Neural progenitor cell (in vitro differentiated cells): ENCODE measurements around the gene TRAPPC10. TPM values are rescaled to one million over a fixed set of nuclear protein-coding genes. Genes with fewer than 3 reads are reported as not detected.
"Not testable (repeated sequence)": the region's sequence is repeated elsewhere in the genome, so short reads cannot be mapped to it uniquely, and the experiment has no call there.

Experiments
- DNase-seq: peaks from one replicate; pipeline ENCODE4 v3.0.0-alpha.2; 2016; ENCODE audit warnings: low spot score
- H2AFZ ChIP-seq: fragments of 200-600 bp; sonication (generic); replicated peaks from 2 replicates; pipeline ENCODE4 v1.6.1; 2016; ENCODE audit warnings: antibody characterized with exemption
- H3F3A ChIP-seq: fragments of 200-600 bp; sonication (generic); 2 replicates; pipeline ENCODE4 v1.6.1; 2016; ENCODE audit warnings: antibody characterized with exemption, low read depth
- H3K27ac ChIP-seq: fragments of 200-600 bp; sonication (generic); 2 replicates; pipeline ENCODE4 v1.5.1; 2016; ENCODE audit warnings: mild to moderate bottlenecking
- H3K27me3 ChIP-seq: fragments of 200-600 bp; sonication (generic); 2 replicates; pipeline ENCODE4 v1.6.1; 2016; ENCODE audit warnings: mild to moderate bottlenecking, moderate library complexity
- H3K36me3 ChIP-seq: fragments of 200-600 bp; sonication (generic); 2 replicates; pipeline ENCODE4 v1.5.1; 2016
- H3K4me1 ChIP-seq: fragments of 200-600 bp; sonication (generic); 2 replicates; pipeline ENCODE4 v1.6.1; 2016; ENCODE audit warnings: mixed run types
- H3K4me2 ChIP-seq: fragments of 200-600 bp; sonication (generic); 2 replicates; pipeline ENCODE4 v1.6.1; 2016
- H3K4me3 ChIP-seq: fragments of 200-600 bp; sonication (generic); 2 replicates; pipeline ENCODE4 v1.5.1; 2016
- H3K79me2 ChIP-seq: fragments of 200-600 bp; sonication (generic); 2 replicates; pipeline ENCODE4 v1.6.1; 2016; ENCODE audit warnings: low read depth
- H3K9ac ChIP-seq: fragments of 200-600 bp; sonication (generic); 2 replicates; pipeline ENCODE4 v1.6.1; 2016
- H3K9me3 ChIP-seq: fragments of 200-600 bp; sonication (generic); 2 replicates; pipeline ENCODE4 v1.5.1; 2016; ENCODE audit warnings: low read depth
- H4K20me1 ChIP-seq: fragments of 200-600 bp; sonication (generic); 2 replicates; pipeline ENCODE4 v1.6.1; 2016; ENCODE audit warnings: low read depth
- H3K27ac Mint-ChIP-seq: 3 replicates; pipeline ENCODE4 v1.8.0; 2021; ENCODE audit warnings: mixed read lengths
- H3K27me3 Mint-ChIP-seq: 2 replicates; pipeline ENCODE4 v1.8.0; 2022; ENCODE audit warnings: low read depth, mild to moderate bottlenecking, inconsistent platforms, moderate library complexity, mixed read lengths; ENCODE audit not compliant: insufficient read depth
- H3K36me3 Mint-ChIP-seq: 3 replicates; pipeline ENCODE4 v1.8.0; 2021; ENCODE audit warnings: mixed read lengths
- H3K4me1 Mint-ChIP-seq: 3 replicates; pipeline ENCODE4 v1.8.0; 2021; ENCODE audit warnings: mixed read lengths
- H3K4me3 Mint-ChIP-seq: 3 replicates; pipeline ENCODE4 v1.8.0; 2021; ENCODE audit warnings: mild to moderate bottlenecking, moderate library complexity, mixed read lengths
- H3K9me3 Mint-ChIP-seq: 3 replicates; pipeline ENCODE4 v1.8.0; 2020; ENCODE audit warnings: mixed read lengths
- total RNA-seq: library from RNA; depleted of rRNA; stranded (reverse); fragments of >200 nt; gene quantifications from 2 replicates; pipeline ENCODE4 v1.2.3, GENCODE V29; 2015; ENCODE audit warnings: low replicate concordance

TRAPPC10 gene
- total RNA-seq, 1 donor from 2014 or later = 19.8 TPM

DNA sequence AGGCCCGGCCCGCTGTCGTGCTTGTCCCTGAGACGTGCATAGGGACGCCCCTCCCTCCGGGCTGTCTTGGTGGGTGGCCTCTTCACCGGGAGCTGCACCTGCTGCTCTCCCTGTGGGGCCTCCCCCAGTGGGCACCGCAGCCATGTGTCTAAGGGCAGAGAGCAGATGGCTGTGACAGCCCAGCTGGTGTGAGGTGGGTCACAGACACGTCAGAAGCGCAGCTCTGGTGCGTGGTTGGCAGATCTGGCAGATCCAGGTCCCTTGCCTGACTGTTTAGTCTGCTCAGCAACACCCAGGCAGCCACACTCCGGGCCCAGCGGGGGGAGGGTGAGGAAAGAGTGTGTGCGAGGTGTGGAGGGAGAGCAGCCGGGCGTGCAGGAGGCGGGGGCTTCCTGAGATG, 131.3 kb downstream of the TRAPPC10 start:
- H3K36me3 ChIP-seq, H3K4me2 ChIP-seq, H3K27ac ChIP-seq, H3K9me3 Mint-ChIP-seq, H3K9ac ChIP-seq, DNase-seq, H3K27me3 ChIP-seq, H3F3A ChIP-seq, H3K4me1 Mint-ChIP-seq, H3K27me3 Mint-ChIP-seq, H3K79me2 ChIP-seq, H3K9me3 ChIP-seq, H3K4me3 ChIP-seq, H3K4me1 ChIP-seq, H4K20me1 ChIP-seq, H3K4me3 Mint-ChIP-seq, H3K36me3 Mint-ChIP-seq, H3K27ac Mint-ChIP-seq, H2AFZ ChIP-seq: not testable (repeated sequence)

GRCh38 chr21:44143996-44144395, 131.9 kb downstream of the TRAPPC10 start:
- H3K27me3 ChIP-seq, H3F3A ChIP-seq, H2AFZ ChIP-seq, H3K4me3 ChIP-seq, H3K4me2 ChIP-seq, H4K20me1 ChIP-seq, H3K4me1 ChIP-seq, H3K79me2 ChIP-seq, H3K9me3 ChIP-seq, H3K4me3 Mint-ChIP-seq, H3K36me3 Mint-ChIP-seq, H3K27ac Mint-ChIP-seq, H3K9ac ChIP-seq, DNase-seq, H3K9me3 Mint-ChIP-seq, H3K36me3 ChIP-seq, H3K27ac ChIP-seq, H3K27me3 Mint-ChIP-seq, H3K4me1 Mint-ChIP-seq: not testable (repeated sequence)

DNA sequence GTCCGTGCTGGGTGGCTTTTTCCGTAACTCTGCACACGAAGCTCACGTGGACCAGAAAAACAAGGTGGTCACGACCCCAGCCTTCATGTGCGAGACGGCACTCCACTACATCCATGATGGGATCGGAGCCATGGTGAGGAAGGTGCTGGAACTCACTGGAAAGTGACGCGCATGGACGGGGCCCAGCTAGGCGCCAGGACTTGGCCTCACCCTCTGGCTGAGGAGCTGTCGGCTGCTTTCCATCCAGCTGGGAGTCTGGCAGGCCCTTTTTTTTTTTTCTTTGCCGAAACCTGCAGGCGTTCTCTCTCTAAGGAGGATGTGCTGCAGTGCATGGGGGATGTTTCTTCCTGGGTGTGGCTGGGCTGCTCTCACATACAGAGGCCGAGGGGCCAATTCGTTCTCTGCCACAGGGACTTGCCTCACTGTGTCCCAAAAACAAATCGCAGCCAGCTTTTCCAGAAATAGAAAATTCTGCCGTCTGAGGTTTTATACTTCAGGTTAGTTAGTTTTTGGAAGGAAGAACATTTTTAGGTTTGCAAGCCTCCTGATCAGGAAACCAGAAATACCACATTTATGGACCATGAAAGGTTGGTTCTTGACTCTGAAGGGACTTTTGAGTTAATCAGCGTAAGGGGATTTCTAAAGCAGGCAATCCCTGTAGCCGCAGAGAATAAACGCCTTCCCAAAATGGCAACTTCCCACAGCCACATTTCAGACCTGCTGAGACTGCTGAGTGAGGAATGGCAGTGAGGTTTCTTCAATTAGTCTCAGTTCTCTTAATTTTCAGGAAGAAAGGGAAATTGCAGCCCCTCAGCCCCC, 132.9 kb downstream of the TRAPPC10 start:
- H3K27ac Mint-ChIP-seq, DNase-seq, H3K4me3 Mint-ChIP-seq, H3K4me1 Mint-ChIP-seq, H3K9me3 Mint-ChIP-seq, H4K20me1 ChIP-seq, H3K4me1 ChIP-seq, H3K27me3 Mint-ChIP-seq, H3K4me3 ChIP-seq, H3K36me3 Mint-ChIP-seq, H2AFZ ChIP-seq, H3K79me2 ChIP-seq, H3K27me3 ChIP-seq, H3K9ac ChIP-seq, H3K4me2 ChIP-seq, H3F3A ChIP-seq, H3K9me3 ChIP-seq, H3K27ac ChIP-seq, H3K36me3 ChIP-seq: not testable (repeated sequence)

DNA sequence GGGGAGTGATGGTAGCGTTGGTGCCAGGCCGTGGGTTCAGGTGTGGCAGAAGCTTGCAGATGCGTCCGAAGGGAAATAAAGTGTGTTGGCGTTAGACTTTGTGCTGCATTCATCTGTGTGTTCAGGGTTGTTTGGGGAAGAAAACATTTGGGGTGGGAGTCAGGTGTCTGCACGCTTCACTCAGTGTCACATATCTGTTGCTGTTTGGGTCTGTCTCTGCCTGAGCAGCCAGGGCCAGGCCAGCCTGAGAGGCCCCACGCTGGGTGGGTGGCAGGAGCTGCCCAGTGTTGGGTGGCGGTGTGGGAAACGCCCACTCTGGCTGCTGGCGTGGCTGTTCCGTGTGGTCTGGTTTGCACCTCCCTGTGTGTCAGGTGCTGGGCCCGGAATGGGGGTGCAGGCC, 133.5 kb downstream of the TRAPPC10 start:
- not testable (repeated sequence) for H2AFZ ChIP-seq, H3F3A ChIP-seq, H3K36me3 ChIP-seq, H3K4me2 ChIP-seq, DNase-seq, H3K4me1 Mint-ChIP-seq, H4K20me1 ChIP-seq, H3K4me3 ChIP-seq, H3K4me1 ChIP-seq, H3K79me2 ChIP-seq, H3K27me3 Mint-ChIP-seq, H3K9ac ChIP-seq, H3K27ac Mint-ChIP-seq, H3K9me3 ChIP-seq, H3K4me3 Mint-ChIP-seq, H3K27me3 ChIP-seq, H3K36me3 Mint-ChIP-seq, H3K27ac ChIP-seq, H3K9me3 Mint-ChIP-seq

DNA sequence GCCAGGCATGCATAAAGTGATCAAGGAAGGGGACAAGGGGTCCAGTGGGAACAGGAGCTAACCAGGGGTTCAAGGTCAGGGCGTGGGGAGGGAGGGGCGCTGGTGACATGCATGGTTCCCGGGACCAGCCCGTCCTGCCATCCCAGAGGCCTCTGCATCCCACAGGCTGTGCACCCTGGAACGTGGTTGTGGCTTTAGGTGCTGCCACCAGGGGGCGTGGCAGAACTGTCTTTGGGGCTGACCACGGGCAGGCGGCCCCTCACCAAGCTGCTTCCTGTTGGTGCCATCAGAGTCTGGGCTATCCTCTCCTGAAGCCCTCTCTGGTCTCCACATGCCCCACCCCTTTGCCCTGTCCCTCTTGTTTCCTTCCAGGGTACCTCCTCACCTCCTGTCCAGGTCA, 135.0 kb downstream of the TRAPPC10 start:
- H3K27ac ChIP-seq, H3K27me3 ChIP-seq, H3K36me3 Mint-ChIP-seq, H3K9me3 Mint-ChIP-seq, H3K4me1 Mint-ChIP-seq, H3K27ac Mint-ChIP-seq, DNase-seq, H3K9me3 ChIP-seq, H4K20me1 ChIP-seq, H3K4me3 ChIP-seq, H3K36me3 ChIP-seq, H3K9ac ChIP-seq, H3F3A ChIP-seq, H3K4me2 ChIP-seq, H3K27me3 Mint-ChIP-seq, H3K4me1 ChIP-seq, H3K4me3 Mint-ChIP-seq, H2AFZ ChIP-seq, H3K79me2 ChIP-seq: not testable (repeated sequence)

- H3K27me3 ChIP-seq, H3K4me2 ChIP-seq, H3K9me3 Mint-ChIP-seq, H4K20me1 ChIP-seq, H3K36me3 ChIP-seq, H3K9ac ChIP-seq, H3K27ac Mint-ChIP-seq, H3K4me1 ChIP-seq, DNase-seq, H3K79me2 ChIP-seq, H3K4me3 Mint-ChIP-seq, H3F3A ChIP-seq, H3K27ac ChIP-seq, H3K27me3 Mint-ChIP-seq, H3K4me3 ChIP-seq, H3K4me1 Mint-ChIP-seq, H2AFZ ChIP-seq, H3K9me3 ChIP-seq, H3K36me3 Mint-ChIP-seq: not testable (repeated sequence)
Observed at GRCh38 chr21:44150255-44150654, 138.1 kb downstream of the TRAPPC10 start.

DNA sequence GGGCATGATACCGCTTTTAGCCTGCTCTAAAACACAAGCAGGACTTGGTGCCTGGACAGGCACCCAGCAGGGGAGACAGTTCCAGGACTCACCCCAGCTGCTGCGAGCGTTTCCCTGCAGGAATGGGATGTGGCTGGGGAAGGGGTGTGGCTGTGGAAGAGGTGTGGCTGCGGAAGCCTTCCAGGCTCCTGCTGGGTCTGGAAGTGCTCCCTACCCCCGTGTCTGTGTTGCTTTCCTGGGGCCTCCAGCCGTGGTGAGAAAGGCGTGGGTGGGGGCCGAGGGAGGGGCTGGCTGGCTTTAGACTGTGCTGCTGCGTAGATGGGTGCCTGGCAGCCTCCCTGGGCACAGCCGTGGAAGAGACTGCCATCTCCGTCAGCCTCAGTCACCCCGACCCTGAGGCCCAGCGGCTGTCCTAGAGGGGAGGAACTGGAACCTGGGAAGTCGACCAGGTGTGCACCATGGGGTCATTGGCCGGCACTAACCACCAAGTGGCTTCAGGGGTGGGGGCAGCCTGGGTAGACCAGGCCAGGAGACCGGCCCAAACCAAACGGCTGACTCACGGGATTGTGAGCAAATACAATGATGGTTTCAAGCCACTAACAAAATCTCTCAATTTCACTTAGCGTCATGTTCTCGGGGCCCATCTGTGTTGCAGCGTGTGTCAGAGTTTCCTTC, 141.2 kb downstream of the TRAPPC10 start:
- H2AFZ ChIP-seq, H3K4me3 ChIP-seq, H3K4me1 Mint-ChIP-seq, H4K20me1 ChIP-seq, DNase-seq, H3K9me3 ChIP-seq, H3K27me3 ChIP-seq, H3K4me3 Mint-ChIP-seq, H3K9ac ChIP-seq, H3K36me3 Mint-ChIP-seq, H3K4me2 ChIP-seq, H3K27ac Mint-ChIP-seq, H3K27me3 Mint-ChIP-seq, H3K27ac ChIP-seq, H3F3A ChIP-seq, H3K9me3 Mint-ChIP-seq, H3K4me1 ChIP-seq, H3K79me2 ChIP-seq, H3K36me3 ChIP-seq: not testable (repeated sequence)

DNA sequence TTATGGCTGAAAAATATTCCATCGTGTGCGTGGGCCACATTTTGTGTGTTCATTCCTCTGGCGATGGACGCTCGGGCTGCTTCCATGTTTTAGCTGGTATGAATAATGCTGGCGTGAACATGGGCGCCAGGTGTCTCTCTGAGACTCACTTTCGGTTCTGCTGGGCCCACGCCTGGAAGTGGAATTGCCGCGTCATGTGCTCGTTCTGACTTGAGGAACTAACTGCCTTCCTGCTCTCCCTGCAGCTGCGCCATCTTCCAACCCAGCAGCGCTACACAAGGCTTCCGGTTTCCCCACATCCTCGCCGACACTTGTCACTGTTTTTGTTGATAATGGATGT, 141.8 kb downstream of the TRAPPC10 start:
- not testable (repeated sequence) for H3K4me2 ChIP-seq, H2AFZ ChIP-seq, H3K27me3 Mint-ChIP-seq, H3K27me3 ChIP-seq, H3K36me3 Mint-ChIP-seq, H3K27ac ChIP-seq, H3K9ac ChIP-seq, H3K4me3 ChIP-seq, H3K4me1 ChIP-seq, H3K4me3 Mint-ChIP-seq, H3F3A ChIP-seq, H3K36me3 ChIP-seq, H3K4me1 Mint-ChIP-seq, H3K27ac Mint-ChIP-seq, H4K20me1 ChIP-seq, DNase-seq, H3K9me3 ChIP-seq, H3K79me2 ChIP-seq, H3K9me3 Mint-ChIP-seq
